Peyer's patch (tissue), 4 donors: ENCODE data around the gene ZDHHC8. TPM values are rescaled to one million over a fixed set of nuclear protein-coding genes. Genes with fewer than 3 reads are reported as not detected.

ENCODE experiments used
- DNase-seq, 3 donors: peaks; one replicate each; pipeline ENCODE4 v3.0.0-alpha.2; 2017 to 2019
- H3K27ac ChIP-seq, 4 donors: fragments of 200-600 bp; sonication (generic); one replicate each; pipeline ENCODE4 v1.5.1; 2016 to 2019
- H3K27me3 ChIP-seq, 2 donors: fragments of 200-600 bp; sonication (generic); one replicate each; pipeline ENCODE4 v1.5.1; 2019
- H3K36me3 ChIP-seq, 3 donors: fragments of 200-600 bp; sonication (generic); one replicate each; pipeline ENCODE4 v1.5.1; 2016 to 2019
- H3K4me1 ChIP-seq, 4 donors: fragments of 200-600 bp; sonication (generic); one replicate each; pipeline ENCODE4 v1.5.1; 2016 to 2019
- H3K4me3 ChIP-seq, 4 donors: fragments of 200-600 bp; sonication (generic); 1 replicate in 3 of 4; 2 replicates in 1 of 4; pipeline ENCODE4 v1.5.1; 2016 to 2019; ENCODE audit warnings: mild to moderate bottlenecking in 1 of 4
- H3K9me3 ChIP-seq, 4 donors: fragments of 200-600 bp; sonication (generic); one replicate each; pipeline ENCODE4 v1.5.1; 2016 to 2019; ENCODE audit warnings: mild to moderate bottlenecking in 1 of 4
- CTCF ChIP-seq, 6 experiments: fragments of 450-650 bp in 4 of 6; fragments of 200-600 bp in 2 of 6; sonication (generic) in 1 of 6; IDR thresholded peaks; one replicate each; pipeline ENCODE4 v1.5.1; 2017 to 2019; ENCODE audit warnings: antibody characterized with exemption in 6 of 6, mild to moderate bottlenecking in 3 of 6, moderate library complexity in 1 of 6
- POLR2A ChIP-seq, 2 donors: fragments of 450-650 bp; IDR thresholded peaks; one replicate each; pipeline ENCODE4 v1.5.1; 2017; ENCODE audit warnings: antibody characterized with exemption in 2 of 2, mild to moderate bottlenecking in 2 of 2, moderate library complexity in 2 of 2
- total RNA-seq, 4 donors: library from RNA; depleted of rRNA; stranded (reverse); fragments of >200 nt; gene quantifications; one replicate each; pipeline ENCODE4 v1.1.0, GENCODE V29; 2016

ZDHHC8 gene
- total RNA-seq, 4 donors from 2014 or later, result 4.1 to 37.0 (median 22.6) TPM

GRCh38 chr22:20107951-20108756 lies 23.4 kb upstream of the ZDHHC8 start:
- H3K9me3 ChIP-seq, result no peaks in the 10 kb centered on the region
- H3K27me3 ChIP-seq, result no peaks in the 10 kb centered on the region
- no peak overlapping the region for H3K4me3 ChIP-seq
- peak in 1 of 3 donors; percentile 45 for DNase-seq
- peaks cover 0 to 91% (median 0%) of the 10 kb centered on the region in 3 donors for H3K36me3 ChIP-seq
- no peak for TF ChIP-seq POLR2A (IDR thresholded peaks at IDR 0.05)
- peaks cover 0 to 6% (median 2%) of the 10 kb centered on the region in 4 donors for H3K4me1 ChIP-seq
- no peak overlapping the region for H3K27ac ChIP-seq

GRCh38 chr22:20108757-20109230 lies 22.8 kb upstream of the ZDHHC8 start:
- no peaks in the 10 kb centered on the region for H3K9me3 ChIP-seq
- TF ChIP-seq CTCF (IDR thresholded peaks at IDR 0.05), result no peak
- TF ChIP-seq POLR2A (IDR thresholded peaks at IDR 0.05), result no peak
- H3K27me3 ChIP-seq, result no peaks in the 10 kb centered on the region
- peaks cover 0 to 6% (median 2%) of the 10 kb centered on the region in 4 donors for H3K4me1 ChIP-seq
- H3K27ac ChIP-seq, result no peak overlapping the region
- H3K36me3 ChIP-seq, result peaks cover 0 to 96% (median 0%) of the 10 kb centered on the region in 3 donors
- DNase-seq, result no peak
- no peak overlapping the region for H3K4me3 ChIP-seq

GRCh38 chr22:20109411-20110358 lies 21.9 kb upstream of the ZDHHC8 start:
- peak in 1 of 3 donors; percentile 49 for DNase-seq
- TF ChIP-seq POLR2A (IDR thresholded peaks at IDR 0.05) (no peak), CTCF (IDR thresholded peaks at IDR 0.05) (no peak)
- no peaks in the 10 kb centered on the region for H3K27me3 ChIP-seq
- peaks cover 0 to 6% (median 4%) of the 10 kb centered on the region in 4 donors for H3K4me1 ChIP-seq
- H3K36me3 ChIP-seq, result peaks cover 0 to 96% (median 0%) of the 10 kb centered on the region in 3 donors
- no peak overlapping the region for H3K27ac ChIP-seq
- no peak overlapping the region for H3K4me3 ChIP-seq
- H3K9me3 ChIP-seq, result no peaks in the 10 kb centered on the region

- no peaks in the 10 kb centered on the region for H3K9me3 ChIP-seq
- H3K4me3 ChIP-seq, result no peak overlapping the region
- no peaks in the 10 kb centered on the region for H3K27me3 ChIP-seq
- TF ChIP-seq CTCF (IDR thresholded peaks at IDR 0.05) (no peak), POLR2A (IDR thresholded peaks at IDR 0.05) (no peak)
- H3K36me3 ChIP-seq, result peaks cover 0 to 96% (median 0%) of the 10 kb centered on the region in 3 donors
- H3K4me1 ChIP-seq, result peaks cover 0 to 6% (median 5%) of the 10 kb centered on the region in 4 donors
- DNase-seq, result peak in 1 of 3 donors; percentile 15
- H3K27ac ChIP-seq, result peak overlapping the region in 1 of 4 donors; percentile 62
Measured at GRCh38 chr22:20110359-20110985, 21.1 kb upstream of the ZDHHC8 start.

GRCh38 chr22:20111045-20111688 lies 20.4 kb upstream of the ZDHHC8 start:
- no peaks in the 10 kb centered on the region for H3K9me3 ChIP-seq
- H3K4me3 ChIP-seq, result no peak overlapping the region
- peak in 1 of 3 donors; percentile 32 for DNase-seq
- H3K4me1 ChIP-seq, result peaks cover 2 to 13% (median 9%) of the 10 kb centered on the region in 4 donors
- peak overlapping the region in 1 of 4 donors; percentile 62 for H3K27ac ChIP-seq
- H3K27me3 ChIP-seq, result no peaks in the 10 kb centered on the region
- TF ChIP-seq CTCF (IDR thresholded peaks at IDR 0.05), result peak in 4 of 6 experiments; percentile 8 to 32 (median 22)
- no peak for TF ChIP-seq POLR2A (IDR thresholded peaks at IDR 0.05)
- peaks cover 0 to 93% (median 0%) of the 10 kb centered on the region in 3 donors for H3K36me3 ChIP-seq
